GM18858 (cell line): ENCODE measurements around the gene MTA2.
"Not testable (repeated sequence)": the region's sequence is repeated elsewhere in the genome, so short reads cannot be mapped to it uniquely, and the experiment has no call there.

Experiments
- ATAC-seq: cut with Tn5 transposase; IDR thresholded peaks from one replicate; pipeline ENCODE4 v1.9.1; 2021; ENCODE audit not compliant: unreplicated experiment

MTA2 gene

DNA sequence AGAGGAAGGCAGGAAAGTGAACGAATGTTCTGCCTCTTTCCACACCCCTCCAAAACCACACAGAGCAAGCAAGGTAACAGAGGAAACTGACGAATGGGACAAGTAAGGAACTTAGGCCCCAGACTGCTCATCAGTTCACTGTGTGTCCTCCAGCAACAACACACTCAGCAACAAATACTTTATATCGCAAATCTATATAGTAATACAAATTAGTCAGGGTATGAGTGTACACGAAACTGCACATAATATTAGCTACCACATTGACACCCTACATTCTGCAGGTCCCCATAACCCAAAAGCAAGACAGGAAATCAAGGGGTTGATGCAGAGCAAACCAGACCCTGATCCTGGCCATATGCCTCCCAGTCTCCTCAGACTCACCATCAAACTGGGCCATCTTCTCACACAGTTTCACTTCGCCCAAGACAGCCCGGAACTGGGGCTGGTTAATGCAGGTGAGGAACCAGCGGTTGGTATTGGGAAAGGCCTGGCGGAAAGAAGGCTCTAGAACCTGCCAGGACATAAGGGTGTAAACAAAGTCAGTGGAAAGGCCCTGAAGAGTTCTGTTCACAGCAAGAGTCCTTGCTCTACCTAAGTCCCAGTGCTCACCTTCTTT lies 34.5 kb downstream of the MTA2 start:
- no peak for ATAC-seq

DNA sequence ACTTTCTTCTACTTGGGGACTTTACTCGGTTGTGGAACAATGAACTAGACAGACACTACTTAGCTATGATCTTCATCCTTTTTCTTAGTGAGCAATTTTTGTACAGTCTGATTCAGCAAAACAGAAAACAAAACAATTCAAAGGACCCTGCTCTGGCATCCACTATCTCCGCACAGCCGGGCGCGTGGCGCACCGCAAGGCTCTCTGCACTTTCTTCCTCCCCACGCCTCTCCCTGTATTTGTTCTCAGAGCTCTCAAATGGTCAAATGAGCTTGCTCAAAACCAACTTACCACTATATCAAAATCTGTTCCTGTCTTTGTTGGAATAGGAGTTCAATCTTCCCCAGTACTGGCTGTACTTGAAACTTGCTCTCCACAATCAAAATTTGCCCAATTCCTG lies 35.4 kb downstream of the MTA2 start:
- ATAC-seq = no peak

DNA sequence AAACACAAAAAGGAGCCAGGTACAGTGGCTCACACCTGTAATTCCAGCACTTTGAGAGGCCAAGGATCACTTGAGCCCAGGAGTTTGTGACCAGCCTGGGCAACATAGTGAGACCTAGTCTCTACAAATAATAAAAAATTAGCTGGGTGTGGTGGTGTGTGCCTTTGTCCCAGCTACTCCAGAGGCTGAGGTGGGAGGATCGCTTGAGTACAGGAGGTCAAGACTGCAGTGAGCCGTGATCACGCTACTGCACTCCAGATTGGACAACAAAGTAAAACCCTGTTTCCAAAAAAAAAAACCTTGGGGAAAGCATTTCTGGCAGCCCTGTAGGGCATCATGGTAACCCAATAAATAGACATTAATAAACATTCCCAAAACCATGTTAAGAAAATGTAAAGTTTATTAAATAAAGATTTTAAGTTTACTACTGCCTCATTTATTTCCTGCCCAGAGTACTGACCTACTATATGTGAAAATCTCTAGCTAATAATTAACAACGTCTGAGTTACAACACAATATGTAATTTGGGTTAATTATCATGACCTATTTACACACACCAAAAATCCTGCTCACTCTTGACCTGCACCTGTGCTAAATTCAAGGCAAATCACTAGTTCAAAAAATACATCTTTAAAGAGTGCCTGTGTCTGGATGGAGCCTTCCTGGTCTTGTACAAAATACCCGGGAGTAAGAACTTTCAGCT lies 36.4 kb downstream of the MTA2 start:
- ATAC-seq = no peak

DNA sequence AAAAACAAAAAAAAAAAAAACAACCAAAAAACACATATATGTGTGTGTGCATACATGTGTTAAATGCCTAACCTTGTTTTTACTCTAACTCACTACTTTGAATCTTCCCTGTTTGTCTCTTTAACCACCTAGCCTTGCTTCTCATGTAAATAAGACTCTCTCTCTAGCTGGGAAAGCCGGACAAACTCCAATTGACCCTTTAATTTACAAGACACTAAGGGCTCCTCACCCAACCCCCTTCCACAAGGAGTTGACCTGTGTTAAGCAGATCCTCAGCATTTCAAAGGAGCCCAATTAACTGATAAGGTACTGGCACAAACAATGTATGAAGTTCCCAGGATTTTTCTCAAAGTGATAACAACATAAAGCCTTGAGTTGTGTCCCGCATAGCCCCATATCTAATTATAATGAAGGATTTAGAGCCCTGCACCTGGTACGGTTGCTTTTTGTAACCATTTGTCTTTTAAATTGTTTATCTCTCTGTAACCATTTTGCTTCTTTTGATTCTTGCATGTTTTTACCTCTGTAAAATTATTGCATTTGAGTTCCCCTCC lies 39.9 kb downstream of the MTA2 start:
- ATAC-seq = not testable (repeated sequence)

GRCh38 chr11:62560566-62561103 lies 41.0 kb downstream of the MTA2 start:
- ATAC-seq = no peak

DNA sequence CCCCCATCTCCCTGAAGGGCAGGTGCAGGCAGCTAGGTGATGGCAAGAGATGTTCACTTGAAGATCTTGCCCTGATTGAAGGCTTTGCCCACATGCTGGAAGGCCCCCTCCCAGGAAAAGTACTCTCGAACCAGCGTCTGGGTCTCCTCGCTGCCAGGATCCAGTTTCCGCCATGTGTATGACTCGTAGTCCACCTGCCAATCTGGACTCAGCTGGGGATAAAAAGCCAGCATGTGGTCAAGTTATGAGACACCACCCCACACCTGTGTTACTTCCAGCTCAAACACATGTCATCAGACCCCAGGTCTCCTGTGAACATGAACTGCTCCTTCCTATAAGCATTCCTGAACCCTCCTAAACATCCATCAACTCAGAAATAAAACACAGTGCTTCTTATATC lies 42.0 kb downstream of the MTA2 start:
- ATAC-seq = not testable (repeated sequence)

DNA sequence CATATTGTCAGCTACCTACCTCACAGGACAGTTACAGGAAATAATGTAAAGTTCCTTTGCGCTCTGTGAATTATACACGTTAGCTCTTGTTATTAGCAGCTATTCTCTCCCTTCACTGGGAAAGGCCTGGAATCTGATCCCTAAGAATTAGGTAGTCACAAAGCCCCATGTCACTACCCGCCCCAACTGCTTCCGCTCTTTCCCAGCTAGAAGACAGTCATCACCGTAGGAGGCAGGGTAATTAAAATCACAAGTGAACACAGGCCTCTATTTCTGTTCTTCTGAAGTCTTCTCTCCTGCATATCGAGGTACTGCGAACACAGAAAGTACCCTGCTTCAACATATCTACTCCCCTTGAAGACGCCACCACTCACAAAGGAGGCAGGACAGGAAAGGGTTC lies 42.5 kb downstream of the MTA2 start:
- ATAC-seq = no peak

DNA sequence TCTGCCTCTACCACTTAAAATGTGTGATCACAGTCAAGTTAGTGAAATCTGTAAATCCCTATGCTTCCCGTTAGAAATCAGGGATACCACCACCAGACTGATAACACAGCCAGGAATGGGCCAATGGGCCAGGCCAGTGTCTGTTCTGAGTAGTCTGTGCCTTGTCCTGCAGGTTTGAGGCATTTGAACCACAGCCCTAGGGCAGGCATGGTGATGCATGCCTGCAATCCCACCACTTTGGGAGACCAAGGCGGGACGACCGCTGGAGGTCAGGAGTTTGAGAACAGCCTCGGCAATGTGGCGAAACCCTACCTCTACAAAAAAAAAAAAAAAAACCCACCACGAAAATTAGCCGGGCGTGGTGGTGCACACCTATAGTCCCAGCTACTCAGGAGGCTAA lies 43.0 kb downstream of the MTA2 start:
- no peak for ATAC-seq

DNA sequence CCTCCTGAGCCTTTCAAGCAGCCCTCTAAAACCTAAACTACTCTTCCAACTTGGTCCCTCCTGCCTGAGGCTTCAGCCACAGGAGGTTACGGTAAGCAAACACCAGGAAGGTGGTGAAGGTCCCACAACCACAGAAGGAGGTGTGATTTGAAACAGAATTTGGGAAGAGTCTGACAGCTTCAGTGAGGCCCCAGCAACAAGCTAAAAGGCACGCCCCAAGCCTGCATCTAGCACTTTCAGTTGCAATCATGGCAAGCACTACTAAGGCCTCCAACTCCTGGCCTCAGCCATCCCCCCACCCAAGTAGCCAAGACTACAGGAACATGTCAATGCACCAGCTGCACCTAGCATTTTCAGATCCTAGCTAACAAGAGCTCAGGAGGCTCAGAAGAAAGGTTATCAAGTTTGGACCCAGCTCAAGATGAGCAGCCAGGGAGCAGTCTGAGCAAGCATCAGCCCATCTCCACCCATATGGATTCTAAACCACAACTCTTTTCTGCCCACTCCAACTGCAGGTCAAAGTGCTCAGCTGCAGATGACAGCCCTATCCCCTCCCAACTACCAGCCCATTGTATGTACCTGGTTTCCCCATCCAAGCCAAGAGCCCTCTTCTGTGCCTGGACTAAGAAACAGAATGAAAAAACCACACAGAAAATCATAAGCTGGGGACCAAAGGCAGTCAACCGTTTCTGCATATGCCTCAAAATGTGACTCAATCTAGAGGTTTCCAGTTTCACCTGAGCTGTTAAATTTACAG lies 44.6 kb downstream of the MTA2 start:
- no peak for ATAC-seq

GRCh38 chr11:62556108-62556874 lies 45.4 kb downstream of the MTA2 start:
- peak; percentile 27 for ATAC-seq

GRCh38 chr11:62555464-62556107 lies 46.1 kb downstream of the MTA2 start:
- no peak for ATAC-seq

GRCh38 chr11:62554387-62555167 lies 47.1 kb downstream of the MTA2 start:
- ATAC-seq = no peak

- no peak for ATAC-seq
Observed at GRCh38 chr11:62553839-62554361, 47.8 kb downstream of the MTA2 start.

DNA sequence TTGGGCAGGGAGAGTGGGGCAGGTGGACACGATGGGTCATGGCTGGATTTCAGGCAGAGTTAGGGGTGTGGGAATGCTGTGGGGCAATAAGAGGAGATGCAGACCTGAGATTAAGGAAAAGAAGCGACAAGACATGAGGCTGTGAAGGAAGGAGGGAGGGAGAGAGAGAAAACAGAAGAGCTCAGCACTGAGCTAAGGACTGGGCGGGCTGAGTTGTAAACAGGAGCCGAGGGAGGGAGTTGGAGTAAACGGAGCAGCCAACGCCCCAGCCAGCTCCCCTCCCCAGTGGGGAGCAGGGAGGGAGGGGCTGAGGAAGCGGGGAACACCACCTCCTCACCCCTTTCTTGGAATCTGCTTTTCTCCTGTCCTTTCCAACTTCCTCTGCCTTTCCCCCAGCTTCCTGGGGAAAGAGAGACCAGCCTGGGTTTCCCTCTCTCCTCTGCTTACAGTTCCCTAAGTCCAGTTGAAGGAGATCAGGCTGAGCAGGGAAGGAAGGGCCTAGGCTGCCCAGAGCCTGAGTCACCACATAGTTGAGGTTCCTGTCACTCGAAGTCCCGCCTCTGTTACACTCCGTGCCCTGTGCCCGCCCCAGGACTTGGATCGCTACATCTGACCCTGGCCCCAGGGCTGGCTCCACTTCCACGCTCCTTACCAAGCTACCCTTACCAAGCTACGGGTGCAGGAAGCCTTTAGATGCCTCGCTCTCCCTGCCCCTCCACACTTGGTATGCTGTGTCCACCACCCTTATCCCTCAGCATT lies 48.4 kb downstream of the MTA2 start:
- ATAC-seq = no peak

GRCh38 chr11:62552485-62553079 lies 49.1 kb downstream of the MTA2 start:
- ATAC-seq = no peak

- not testable (repeated sequence) for ATAC-seq
Observed at GRCh38 chr11:62550478-62550877, 51.2 kb downstream of the MTA2 start.

DNA sequence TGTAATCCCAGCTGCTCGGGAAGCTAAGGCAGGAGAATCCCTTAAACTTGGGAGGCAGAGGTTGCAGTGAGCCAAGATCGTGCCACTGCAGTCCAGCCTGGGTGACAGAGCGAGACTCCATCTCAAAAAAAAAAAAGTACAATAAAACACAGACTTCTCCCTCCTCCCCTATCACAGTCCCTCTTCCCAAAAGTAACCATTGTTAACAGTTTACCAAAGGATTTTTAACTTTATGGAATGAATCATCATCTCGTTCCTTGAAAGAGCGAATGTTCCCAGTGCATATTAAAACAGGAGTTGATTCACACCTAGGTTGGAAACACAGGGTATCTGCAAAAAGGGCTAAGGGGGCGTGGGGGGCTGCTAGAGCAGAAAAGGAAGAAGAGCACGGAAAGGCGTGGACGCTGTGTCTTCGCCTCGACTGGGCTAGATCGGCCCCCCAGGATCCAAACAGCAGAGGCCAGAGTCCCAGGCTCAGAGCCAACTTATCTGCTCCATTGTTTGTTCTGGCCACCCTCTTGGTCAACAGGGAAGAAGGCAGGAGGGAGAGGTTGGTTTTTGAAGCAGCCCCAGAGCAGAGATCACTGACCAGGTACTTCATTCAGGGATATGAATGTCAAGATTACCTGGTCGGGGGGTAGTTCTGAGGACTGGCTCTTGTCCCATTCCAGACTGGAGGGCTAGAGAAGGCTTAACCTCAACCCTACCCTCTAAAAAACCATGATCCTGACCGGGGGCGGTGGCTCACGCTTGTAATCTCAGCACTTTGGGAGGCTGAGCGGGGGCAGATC lies 52.9 kb downstream of the MTA2 start:
- ATAC-seq = no peak
